Renal cortex interstitium (tissue), 11 donors: ENCODE results near the gene BHLHE23. TPM values are rescaled to one million over a fixed set of nuclear protein-coding genes. Genes with fewer than 3 reads are reported as not detected.

Source experiments
- DNase-seq, 11 donors: peaks; one replicate each; pipeline ENCODE4 v3.0.0-alpha.2; 2013; ENCODE audit warnings: low read depth in 9 of 11, low spot score in 4 of 11; ENCODE audit errors: extremely low read depth in 1 of 11
- polyA plus RNA-seq, 3 donors: library from polyadenylated mRNA; unstranded; fragments of 120-200 nt; gene quantifications; one replicate each; pipeline ENCODE4 v1.2.1, GENCODE V29; 2013; ENCODE audit not compliant: insufficient read length in 3 of 3

Gene BHLHE23
- polyA plus RNA-seq, 3 donors, result 0.09 TPM; not detected in 2

GRCh38 chr20:62957136-62958117 lies 49.3 kb downstream of the BHLHE23 start:
- no peak for DNase-seq

GRCh38 chr20:62956387-62957135 lies 50.2 kb downstream of the BHLHE23 start:
- no peak for DNase-seq

Other genes with a start within 250 kb of the BHLHE23 start
- 10 to 100 TPM; 16.0 to 16.8 (median 16.4) TPM for gene MRGBP, start 210.5 kb downstream of the BHLHE23 start, polyA plus RNA-seq
- gene OGFR, start 202.1 kb downstream of the BHLHE23 start, polyA plus RNA-seq, result 10 to 100 TPM; 23.7 to 31.8 (median 31.1) TPM
- gene COL9A3, start 189.9 kb downstream of the BHLHE23 start, polyA plus RNA-seq, result 10 to 100 TPM; 14.5 to 27.3 (median 20.8) TPM
- 10 to 100 TPM; 12.1 to 15.6 (median 12.8) TPM for gene TCFL5, start 145.1 kb downstream of the BHLHE23 start, polyA plus RNA-seq
- gene DIDO1, start 80.5 kb downstream of the BHLHE23 start, polyA plus RNA-seq, result 10 to 100 TPM; 61.4 to 74.1 (median 64.5) TPM
- gene GID8, start 68.8 kb downstream of the BHLHE23 start, polyA plus RNA-seq, result 10 to 100 TPM; 53.6 to 55.9 (median 55.4) TPM
- 1 to 10 TPM; 1.0 to 2.6 (median 2.0) TPM for gene SLC17A9, start 54.3 kb downstream of the BHLHE23 start, polyA plus RNA-seq
- gene YTHDF1, start 209.2 kb upstream of the BHLHE23 start, polyA plus RNA-seq, result 10 to 100 TPM; 40.1 to 46.1 (median 45.3) TPM
- 1 to 10 TPM in 1 of 3 donors, under 1 TPM in 2; 0.48 to 2.6 (median 0.57) TPM for gene BIRC7, start 228.9 kb upstream of the BHLHE23 start, polyA plus RNA-seq
- 10 to 100 TPM; 21.8 to 41.3 (median 36.6) TPM for gene NKAIN4, start 247.5 kb upstream of the BHLHE23 start, polyA plus RNA-seq